HG02938 (cell line): ENCODE results near the gene TMEM151A.
"Not testable (repeated sequence)": the region's sequence is repeated elsewhere in the genome, so short reads cannot be mapped to it uniquely, and the experiment has no call there.

Experiments used
- ATAC-seq: cut with Tn5 transposase; IDR thresholded peaks from one replicate; pipeline ENCODE4 v1.9.1; 2021; ENCODE audit warnings: mild to moderate bottlenecking, moderate library complexity; ENCODE audit not compliant: unreplicated experiment

The TMEM151A gene

GRCh38 chr11:66267039-66267378 is 24.7 kb upstream of the TMEM151A start:
- no peak for ATAC-seq

- ATAC-seq = peak; percentile 36
Observed at GRCh38 chr11:66267379-66268243, 24.1 kb upstream of the TMEM151A start.

- peak; percentile 63 for ATAC-seq
Observed at GRCh38 chr11:66268244-66268951, 23.3 kb upstream of the TMEM151A start, which contains the start of gene RAB1B. RAB1B (plus strand) TSS chr11:66268639; CDS start chr11:66268680, 41 bp downstream.

- ATAC-seq = no peak
Observed at GRCh38 chr11:66268952-66269905, 22.5 kb upstream of the TMEM151A start.

GRCh38 chr11:66271816-66272215 is 19.9 kb upstream of the TMEM151A start:
- no peak for ATAC-seq

- no peak for ATAC-seq
Observed at GRCh38 chr11:66272596-66272995, 19.1 kb upstream of the TMEM151A start.

- ATAC-seq = no peak
Observed at GRCh38 chr11:66274219-66274618, 17.5 kb upstream of the TMEM151A start.

- ATAC-seq = no peak
Observed at GRCh38 chr11:66275396-66275795, 16.3 kb upstream of the TMEM151A start.

GRCh38 chr11:66275984-66276612 is 15.6 kb upstream of the TMEM151A start:
- ATAC-seq = no peak

GRCh38 chr11:66276619-66277018 is 15.1 kb upstream of the TMEM151A start:
- not testable (repeated sequence) for ATAC-seq

- not testable (repeated sequence) for ATAC-seq
Observed at GRCh38 chr11:66277064-66277463, 14.6 kb upstream of the TMEM151A start.

GRCh38 chr11:66277471-66278362 is 14.0 kb upstream of the TMEM151A start, which contains the start of gene CNIH2:
CNIH2 (plus strand) TSS chr11:66278175; CDS start chr11:66278457, 282 bp downstream.
- ATAC-seq = no peak

GRCh38 chr11:66278363-66279091 is 13.2 kb upstream of the TMEM151A start:
- ATAC-seq = no peak

- ATAC-seq = no peak
Observed at GRCh38 chr11:66279092-66279734, 12.5 kb upstream of the TMEM151A start.

- ATAC-seq = no peak
Observed at GRCh38 chr11:66280428-66280827, 11.3 kb upstream of the TMEM151A start.

- no peak for ATAC-seq
Observed at GRCh38 chr11:66281001-66281400, 10.7 kb upstream of the TMEM151A start.

GRCh38 chr11:66281776-66282467 is 9.8 kb upstream of the TMEM151A start:
- peak; percentile 14 for ATAC-seq
